Body of pancreas (tissue), 4 donors: ENCODE measurements around the gene APOBEC3F. TPM values are rescaled to one million over a fixed set of nuclear protein-coding genes. Genes with fewer than 3 reads are reported as not detected.

Experiments
- ATAC-seq: fragments of 150-250 bp; one replicate; pipeline ENCODE4 v1.9.1; 2016
- DNase-seq, 4 donors: peaks; one replicate each; pipeline ENCODE4 v3.0.0-alpha.2; 2019
- H3K27ac ChIP-seq, 4 donors: fragments of 200-600 bp; sonication (generic); 1 replicate in 3 of 4; 2 replicates in 1 of 4; pipeline versions ENCODE4 v1.5.1 to v1.6.1; 2016 to 2019; ENCODE audit warnings: mild to moderate bottlenecking in 1 of 4, mixed read lengths in 1 of 4, moderate library complexity in 1 of 4
- H3K27me3 ChIP-seq, 2 donors: fragments of 200-600 bp; sonication (generic); one replicate each; pipeline ENCODE4 v1.6.0; 2016; ENCODE audit warnings: mild to moderate bottlenecking in 1 of 2
- H3K36me3 ChIP-seq, 2 donors: fragments of 200-600 bp; sonication (generic); replicated peaks in 1 of 2; 2 replicates each; pipeline ENCODE4 v1.5.1; 2016; ENCODE audit warnings: low read depth in 2 of 2; ENCODE audit not compliant: insufficient read depth in 1 of 2
- H3K4me1 ChIP-seq: fragments of 200-600 bp; sonication (generic); one replicate; pipeline ENCODE4 v1.6.0; 2016
- H3K4me3 ChIP-seq, 2 donors: fragments of 200-600 bp; sonication (generic); 1 replicate in 1 of 2; 2 replicates in 1 of 2; pipeline ENCODE4 v1.5.1; 2016 to 2019
- H3K9me3 ChIP-seq, 3 donors: fragments of 200-600 bp; sonication (generic); 1 replicate in 2 of 3; 2 replicates in 1 of 3; pipeline ENCODE4 v1.5.1; 2016
- CTCF ChIP-seq, 7 experiments: fragments of 450-650 bp in 4 of 7; fragments of 200-600 bp in 3 of 7; sonication (generic) in 3 of 7; IDR thresholded peaks; one replicate each; pipeline ENCODE4 v1.5.1; 2016 to 2019; ENCODE audit warnings: antibody characterized with exemption in 7 of 7
- POLR2A ChIP-seq, 3 donors: fragments of 450-650 bp; IDR thresholded peaks; one replicate each; pipeline ENCODE4 v1.6.1; 2016; ENCODE audit warnings: antibody characterized with exemption in 3 of 3, mild to moderate bottlenecking in 2 of 3
- WGBS, 2 donors: methylation state at CpG; one replicate each; pipeline ENCODE4 v1.1.5; 2017; 5-methylcytosine and 5-hydroxymethylcytosine counted together
- intact Hi-C: fragments of 100-400 bp; cut with DNase I; formaldehyde crosslinking; loops from one replicate; pipeline ENCODE4 v1.15.1; 2023
- total RNA-seq, 2 donors: library from RNA; depleted of rRNA; stranded (reverse); fragments of >200 nt; gene quantifications; one replicate each; pipeline ENCODE4 v1.1.0, GENCODE V29; 2016

Gene APOBEC3F
- total RNA-seq, 2 donors from 2014 or later, result 0.52 to 0.99 TPM

- DNase-seq, result no peak
- ATAC-seq, result no peak
- intact Hi-C loops, result no loop called here
- 59 to 66% methylated on average over 8 of the region's 8 CpGs for WGBS, 2 donors
- TF ChIP-seq POLR2A (IDR thresholded peaks at IDR 0.05) (no peak), CTCF (IDR thresholded peaks at IDR 0.05) (no peak)
- Histone ChIP-seq H3K27me3 (no peaks in the 10 kb centered on the region), H3K9me3 (no peaks in the 10 kb centered on the region), H3K4me3 (no peak overlapping the region), H3K27ac (no peak overlapping the region), H3K36me3 (no peaks in the 10 kb centered on the region), H3K4me1 (no peaks in the 10 kb centered on the region)
These were observed 51.6 kb downstream of the APOBEC3F start for GRCh38 chr22:39092111-39092862.

- H3K4me3 ChIP-seq, result no peak overlapping the region
- no peaks in the 10 kb centered on the region for H3K4me1 ChIP-seq
- no peaks in the 10 kb centered on the region for H3K27me3 ChIP-seq
- intact Hi-C loops, result no loop called here
- no peak overlapping the region for H3K27ac ChIP-seq
- TF ChIP-seq CTCF (IDR thresholded peaks at IDR 0.05) (no peak), POLR2A (IDR thresholded peaks at IDR 0.05) (no peak)
- no peaks in the 10 kb centered on the region for H3K9me3 ChIP-seq
- ATAC-seq (no peak), DNase-seq (no peak)
- WGBS, 2 donors, result 79 to 81% methylated on average over 8 to 14 of the region's 14 CpGs
- H3K36me3 ChIP-seq, result no peaks in the 10 kb centered on the region
These were observed 54.2 kb downstream of the APOBEC3F start for GRCh38 chr22:39094717-39095389.

DNA sequence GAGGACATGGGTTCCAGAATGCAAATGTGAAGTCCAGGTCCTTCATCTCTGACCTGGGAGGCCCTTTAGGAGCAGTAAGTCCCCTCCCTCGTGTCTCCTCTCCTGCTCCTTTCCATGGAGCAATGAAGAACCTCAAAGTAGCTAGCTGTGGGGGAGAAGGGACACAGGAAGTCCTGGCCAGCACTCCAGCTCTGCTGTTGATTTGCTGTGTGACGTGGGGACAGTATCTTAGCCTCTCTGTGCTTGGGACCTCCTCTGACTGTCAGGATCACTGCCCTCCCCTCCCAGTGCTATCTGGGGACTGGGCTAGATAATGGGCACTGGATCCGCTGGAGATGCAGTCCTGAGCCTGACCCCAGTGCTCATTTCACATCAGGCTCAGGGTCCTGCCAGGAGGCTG, 55.3 kb downstream of the APOBEC3F start:
- no peak for ATAC-seq
- no peaks in the 10 kb centered on the region for H3K36me3 ChIP-seq
- no peak overlapping the region for H3K4me3 ChIP-seq
- WGBS, 2 donors, result 38 to 72% methylated on average over 1 to 3 of the region's 3 CpGs
- no peaks in the 10 kb centered on the region for H3K4me1 ChIP-seq
- intact Hi-C loops, result no loop called here
- no peak for DNase-seq
- TF ChIP-seq POLR2A (IDR thresholded peaks at IDR 0.05), result no peak
- no peak for TF ChIP-seq CTCF (IDR thresholded peaks at IDR 0.05)
- no peak overlapping the region for H3K27ac ChIP-seq
- H3K9me3 ChIP-seq, result no peaks in the 10 kb centered on the region
- no peaks in the 10 kb centered on the region for H3K27me3 ChIP-seq

DNA sequence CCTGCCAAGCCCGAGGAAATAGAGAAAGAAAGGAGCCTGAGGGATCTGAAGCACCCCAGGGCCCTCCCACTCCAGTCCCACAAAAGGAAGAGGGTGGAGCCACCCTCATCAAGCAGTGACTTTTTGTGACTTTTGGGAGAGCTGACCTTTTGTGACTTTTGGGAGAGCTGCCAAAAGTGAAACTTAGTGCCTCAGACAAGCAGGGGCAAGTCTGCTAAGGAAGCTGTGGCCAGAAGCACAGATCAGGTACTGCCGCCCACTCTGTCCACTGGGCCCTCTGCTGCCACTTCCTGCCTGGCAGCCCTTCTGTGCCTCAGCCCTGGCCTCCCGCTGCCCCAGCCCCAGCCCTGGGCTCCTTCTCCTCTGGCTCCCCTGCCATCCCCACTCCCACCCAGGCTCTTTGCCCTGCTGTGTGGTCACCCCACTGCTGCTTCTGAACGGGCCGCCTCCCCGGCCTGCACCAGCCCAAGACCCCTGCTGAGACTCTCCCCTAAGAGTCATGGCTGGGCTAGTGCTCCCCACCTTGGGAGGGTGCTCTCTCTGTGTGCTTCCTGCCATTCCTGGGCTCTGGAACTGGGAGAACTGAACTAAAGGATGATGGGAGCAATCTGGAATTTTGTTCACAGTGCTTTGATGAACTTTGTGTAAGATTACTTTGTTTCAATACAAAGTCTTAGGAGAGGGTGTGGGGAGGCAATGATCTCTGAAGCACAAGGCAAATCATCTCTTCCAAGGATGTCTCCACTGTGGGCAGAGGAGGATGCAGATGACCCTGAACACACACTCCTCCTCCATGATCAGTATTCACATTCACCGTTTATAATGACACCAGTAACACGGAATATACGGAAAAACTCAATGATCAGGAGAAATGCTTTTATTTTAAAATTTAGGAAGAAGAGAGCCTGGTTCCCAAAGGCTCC, 56.7 kb downstream of the APOBEC3F start, which contains the start of gene APOBEC3H:
TSS of gene APOBEC3H (plus strand) at position 147 of the 923 bp plus-strand sequence. CDS start 3,035 bp downstream, outside the sequence.
- Histone ChIP-seq H3K36me3 (no peaks in the 10 kb centered on the region), H3K27ac (no peak within 1 kb of the TSS), H3K4me1 (no peaks in the 10 kb centered on the region), H3K9me3 (no peaks in the 10 kb centered on the region), H3K27me3 (no peaks in the 10 kb centered on the region), H3K4me3 (no peak within 1 kb of the TSS)
- ATAC-seq (peak; percentile 13), DNase-seq (peak in 2 of 4 donors; percentile 19 to 33)
- TF ChIP-seq CTCF (IDR thresholded peaks at IDR 0.05) (no peak), POLR2A (IDR thresholded peaks at IDR 0.05) (no peak)
- intact Hi-C loops, result no loop called here
- 80 to 84% methylated on average over 9 of the region's 9 CpGs for WGBS, 2 donors
